GM19035 (cell line): ENCODE data around the gene TOM1L2.

Experiments used
- ATAC-seq: cut with Tn5 transposase; IDR thresholded peaks from one replicate; pipeline ENCODE4 v1.9.1; 2021; ENCODE audit not compliant: unreplicated experiment

TOM1L2 gene

DNA sequence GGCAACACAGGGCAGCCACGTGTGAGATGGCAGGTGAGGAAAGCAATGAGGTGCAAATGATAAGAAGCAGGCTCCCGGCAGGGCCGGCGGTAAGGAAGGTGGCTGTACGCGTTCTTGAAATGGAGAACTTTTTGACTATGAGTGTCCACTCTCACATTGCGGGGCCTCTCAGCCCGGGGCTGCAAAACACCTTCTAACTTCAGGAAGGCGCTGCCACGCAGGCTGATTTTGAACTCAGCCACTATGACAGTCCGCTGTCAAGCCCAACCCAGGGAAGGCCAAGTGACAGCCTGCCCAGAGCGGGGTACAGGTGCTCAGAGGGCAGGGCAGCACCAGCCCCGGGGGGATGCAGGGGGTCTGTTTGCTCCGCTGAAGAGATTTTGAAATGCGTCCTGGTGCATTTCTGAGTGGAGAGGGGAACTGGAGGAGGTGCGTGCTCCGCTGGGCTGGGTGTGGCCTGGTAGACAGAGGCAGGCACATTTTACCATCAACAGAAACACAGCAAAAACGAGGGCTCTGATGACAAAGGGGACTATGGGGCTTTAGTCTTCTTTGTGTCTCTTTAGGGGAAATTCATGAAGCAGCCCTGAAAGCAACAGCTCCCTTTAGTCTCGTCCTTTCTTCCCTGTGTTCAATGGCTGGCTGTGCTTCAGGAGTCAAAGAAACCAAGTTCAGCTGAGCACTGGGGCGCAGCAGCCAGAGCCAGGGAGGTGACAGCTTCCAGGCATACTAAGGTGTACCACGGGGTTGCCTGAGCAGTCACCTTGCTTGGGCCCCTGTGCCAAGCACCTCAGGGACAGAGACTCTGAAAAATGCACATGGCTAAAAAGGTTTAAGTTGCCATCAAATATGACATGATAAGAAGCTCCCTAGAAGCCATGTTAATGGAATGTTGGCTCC, 120.8 kb downstream of the TOM1L2 start:
- ATAC-seq = no peak

- no peak for ATAC-seq
Measured at GRCh38 chr17:17849845-17850373, 122.3 kb downstream of the TOM1L2 start.

GRCh38 chr17:17849147-17849820, 122.9 kb downstream of the TOM1L2 start:
- peak; percentile 62 for ATAC-seq

GRCh38 chr17:17848311-17849082, 123.7 kb downstream of the TOM1L2 start:
- no peak for ATAC-seq

- ATAC-seq = no peak
Measured at GRCh38 chr17:17847726-17848125, 124.5 kb downstream of the TOM1L2 start.

- no peak for ATAC-seq
Measured at GRCh38 chr17:17847118-17847689, 125.0 kb downstream of the TOM1L2 start.

GRCh38 chr17:17846645-17847044, 125.6 kb downstream of the TOM1L2 start:
- ATAC-seq = no peak

- no peak for ATAC-seq
Measured at GRCh38 chr17:17846003-17846402, 126.2 kb downstream of the TOM1L2 start.

- no peak for ATAC-seq
Measured at GRCh38 chr17:17845046-17845775, 127.0 kb downstream of the TOM1L2 start.

DNA sequence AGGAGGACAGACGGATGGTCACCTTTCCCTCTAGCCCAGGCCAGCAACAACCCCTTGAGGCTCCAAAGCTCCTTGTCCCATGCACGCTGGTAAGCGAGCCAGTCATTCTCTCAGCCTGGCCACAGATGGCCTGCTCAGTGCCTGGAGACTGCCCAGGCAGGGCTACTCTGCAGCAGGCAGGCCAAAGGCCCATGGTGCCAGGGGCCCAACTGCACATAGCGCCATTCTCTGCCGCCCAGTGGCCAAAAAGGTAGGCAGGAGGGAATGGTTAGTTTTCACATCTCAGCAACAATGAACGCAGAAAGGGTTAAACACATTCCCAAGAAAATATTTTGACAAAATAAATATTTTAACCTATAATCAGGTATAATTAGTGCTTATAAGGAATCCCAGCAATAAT, 127.7 kb downstream of the TOM1L2 start:
- ATAC-seq = no peak

DNA sequence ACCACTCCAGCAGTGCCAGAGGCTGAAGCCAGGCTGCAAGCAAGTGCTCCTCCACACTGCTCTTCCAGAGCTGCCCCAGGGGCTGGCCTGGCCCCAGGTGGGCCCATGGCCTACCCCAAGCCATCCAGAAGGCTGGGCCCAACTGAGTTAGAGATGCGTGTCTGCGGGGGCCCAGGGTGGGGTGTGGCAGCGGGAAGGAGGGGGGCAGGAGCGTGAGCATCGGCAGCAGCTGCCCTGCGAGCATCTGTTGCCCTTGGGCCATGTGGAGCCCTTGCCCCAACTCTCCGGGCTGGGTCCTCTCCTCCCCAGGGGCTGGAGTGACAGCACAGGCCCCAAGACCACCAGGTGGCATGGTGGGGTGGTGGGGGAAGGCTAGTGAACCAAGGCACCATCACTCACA, 128.1 kb downstream of the TOM1L2 start:
- no peak for ATAC-seq

DNA sequence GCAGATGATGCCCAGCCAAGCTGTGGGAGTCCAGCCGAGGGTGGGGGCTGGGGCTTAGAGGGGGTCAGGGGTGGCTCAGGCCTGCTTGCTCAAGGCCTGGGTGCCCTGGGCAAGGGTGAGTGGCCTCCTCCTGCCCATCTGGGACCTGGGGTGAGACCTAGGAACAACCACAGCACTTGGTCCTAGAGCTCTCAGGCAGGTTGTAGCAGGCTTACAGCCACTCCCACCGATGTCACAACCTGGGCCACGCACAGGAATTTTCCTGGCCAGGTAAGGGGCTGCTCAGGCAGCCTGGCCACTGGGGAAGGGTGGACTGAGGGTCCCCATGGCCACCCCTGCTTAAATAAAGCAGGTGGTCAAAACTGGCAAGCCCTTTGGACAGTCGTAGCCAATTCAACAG, 129.1 kb downstream of the TOM1L2 start:
- no peak for ATAC-seq

- ATAC-seq = no peak
Measured at GRCh38 chr17:17842111-17842876, 129.9 kb downstream of the TOM1L2 start.

DNA sequence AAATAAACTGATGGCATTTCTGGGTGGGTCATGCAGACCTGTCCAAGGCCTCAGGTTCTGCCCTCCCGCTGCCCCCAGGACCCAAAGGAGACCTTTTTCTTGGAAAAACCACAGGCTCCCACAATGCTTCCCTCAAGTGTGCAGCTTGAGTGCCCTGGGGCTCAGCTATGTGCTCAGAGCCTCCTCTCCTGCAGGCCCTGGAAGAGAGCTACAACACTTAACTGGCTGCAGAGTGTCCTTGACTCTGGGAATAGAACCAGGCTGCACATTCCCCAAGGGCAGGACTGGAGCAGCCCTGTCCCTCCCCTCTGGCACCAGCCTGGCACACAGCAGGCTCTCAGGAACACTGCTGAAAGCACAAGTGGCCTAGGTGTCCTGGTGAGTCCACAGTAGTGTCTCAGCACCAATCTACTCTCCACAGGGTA, 130.6 kb downstream of the TOM1L2 start:
- no peak for ATAC-seq

GRCh38 chr17:17840751-17841591, 131.2 kb downstream of the TOM1L2 start:
- no peak for ATAC-seq

GRCh38 chr17:17839791-17840707, 132.2 kb downstream of the TOM1L2 start:
- ATAC-seq = peak; percentile 59
